Adrenal gland (tissue), 5 donors: ENCODE results near the gene KAZN.

Experiments
- CTCF ChIP-seq, 6 experiments: fragments of 450-650 bp in 4 of 6; fragments of 200-600 bp in 2 of 6; sonication (generic) in 1 of 6; IDR thresholded peaks; 1 replicate in 5 of 6; 2 replicates in 1 of 6; pipeline versions ENCODE4 v1.5.1 to v1.8.0; 2016 to 2021; ENCODE audit warnings: antibody characterized with exemption in 6 of 6, mild to moderate bottlenecking in 2 of 6, moderate library complexity in 1 of 6
- POLR2A ChIP-seq, 2 donors: fragments of 450-650 bp; IDR thresholded peaks; one replicate each; pipeline ENCODE4 v1.6.1; 2017; ENCODE audit warnings: antibody characterized with exemption in 2 of 2, mild to moderate bottlenecking in 2 of 2, moderate library complexity in 1 of 2
- donor health status: DM: no; HTN: no; CAD: no.

- no peak for TF ChIP-seq CTCF (IDR thresholded peaks at IDR 0.05)
- no peak for TF ChIP-seq POLR2A (IDR thresholded peaks at IDR 0.05)
Measured at GRCh38 chr1:14873677-14874076, 275.2 kb downstream of the KAZN start.
